ENCODE results near the gene STK32B.

STK32B gene

GRCh38 chr4:5455003-5455585 lies 403.8 kb downstream of the STK32B start:
- DNase-seq (ENCODE audit: low read depth): no peak
- H3K4me3 ChIP-seq (replicated peaks; ENCODE audit: low read depth, low read length): no peak overlapping the region
- no peak for TF ChIP-seq CTCF (IDR thresholded peaks at IDR 0.05; ENCODE audit: low read length, missing control alignments)

GRCh38 chr4:5456296-5456845 lies 405.1 kb downstream of the STK32B start:
- H3K4me3 ChIP-seq (replicated peaks; ENCODE audit: low read depth, low read length): no peak overlapping the region
- no peak for TF ChIP-seq CTCF (IDR thresholded peaks at IDR 0.05; ENCODE audit: low read length, missing control alignments)
- DNase-seq (ENCODE audit: low read depth): no peak

- no peak for TF ChIP-seq CTCF (IDR thresholded peaks at IDR 0.05; ENCODE audit: low read length, missing control alignments)
- no peak overlapping the region for H3K4me3 ChIP-seq (replicated peaks; ENCODE audit: low read depth, low read length)
- no peak for DNase-seq (ENCODE audit: low read depth)
Observed at GRCh38 chr4:5458676-5459075, 407.4 kb downstream of the STK32B start.

DNA sequence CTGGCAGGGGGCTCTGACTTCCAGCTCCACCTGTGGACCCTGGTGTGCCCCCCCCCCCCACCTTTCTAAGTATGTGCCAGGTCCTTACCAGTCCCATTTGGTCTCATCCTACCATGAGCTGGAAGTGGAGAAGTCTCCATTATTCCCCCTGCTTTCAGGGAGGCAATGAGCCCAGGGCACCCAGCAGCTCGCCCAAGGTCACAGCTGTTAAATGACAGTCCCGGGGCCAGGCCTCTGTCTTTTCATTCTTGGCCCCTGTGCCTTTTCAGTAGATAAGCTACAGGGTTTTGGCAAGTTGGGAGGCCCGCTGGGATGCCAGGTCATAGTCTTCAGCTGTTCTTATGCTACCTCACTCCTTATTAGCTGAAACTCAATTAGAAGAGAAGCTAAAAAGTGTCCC lies 408.0 kb downstream of the STK32B start:
- no peak for DNase-seq (ENCODE audit: low read depth)
- no peak overlapping the region for H3K4me3 ChIP-seq (replicated peaks; ENCODE audit: low read depth, low read length)
- TF ChIP-seq CTCF (IDR thresholded peaks at IDR 0.05; ENCODE audit: low read length, missing control alignments): no peak

- H3K4me3 ChIP-seq (replicated peaks; ENCODE audit: low read depth, low read length): no peak overlapping the region
- peak; percentile 58 for TF ChIP-seq CTCF (IDR thresholded peaks at IDR 0.05; ENCODE audit: low read length, missing control alignments)
- DNase-seq (ENCODE audit: low read depth): peak; percentile 39
Observed at GRCh38 chr4:5460106-5460801, 409.0 kb downstream of the STK32B start.

- no peak for DNase-seq (ENCODE audit: low read depth)
Observed at GRCh38 chr4:5461477-5461876, 410.2 kb downstream of the STK32B start.

More at GRCh38 chr4:5461477-5461876, 410.2 kb downstream of the STK32B start:
- no peak for TF ChIP-seq CTCF (IDR thresholded peaks at IDR 0.05; ENCODE audit: low read length, missing control alignments)
- H3K4me3 ChIP-seq (replicated peaks; ENCODE audit: low read depth, low read length): no peak overlapping the region
